Measurements from ENCODE around the gene CBLN3. TPM values are rescaled to one million over a fixed set of nuclear protein-coding genes. Genes with fewer than 3 reads are reported as not detected.

Gene CBLN3
- total RNA-seq, 1 donor from 2014 or later: 5.5 TPM

DNA sequence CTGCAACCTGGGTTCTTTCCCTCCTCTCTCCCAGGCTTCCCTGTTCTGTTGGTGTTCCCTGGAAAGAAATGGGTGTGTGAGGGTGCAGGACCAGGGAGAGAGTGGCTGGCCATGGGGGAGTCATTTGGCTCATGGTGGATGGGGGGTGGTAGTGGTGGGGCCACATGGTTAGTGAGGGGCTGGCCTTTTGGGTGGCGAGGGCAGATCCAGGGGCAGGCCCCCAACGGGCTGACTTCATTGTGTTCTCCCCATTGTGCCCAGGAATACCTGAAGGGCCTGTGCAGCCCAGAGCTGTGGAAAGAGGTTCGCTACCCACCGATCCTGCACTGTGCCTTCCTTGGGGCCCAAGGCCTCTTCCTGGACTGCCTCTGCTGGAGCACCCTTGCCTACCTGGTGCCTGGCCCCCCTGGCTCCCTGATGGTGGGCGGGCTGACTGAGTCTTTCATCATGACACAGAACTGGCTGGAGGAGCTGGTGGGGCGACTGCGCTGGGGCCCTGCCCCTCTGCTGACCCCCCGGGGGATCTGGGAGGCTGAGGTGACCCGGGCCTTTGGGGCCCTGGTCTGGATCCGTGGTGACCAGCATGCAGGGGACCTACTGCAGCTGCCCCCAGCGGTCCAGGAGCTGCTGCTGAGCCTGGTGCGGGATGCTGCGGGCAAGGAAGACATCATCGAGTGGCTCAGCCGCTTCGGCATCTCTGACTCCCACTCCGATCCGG lies 21.7 kb downstream of the CBLN3 start:
- intact Hi-C loops (cut with micrococcal nuclease): no loop called here

GRCh38 chr14:24406416-24406815 lies 23.1 kb downstream of the CBLN3 start:
- intact Hi-C loops (cut with micrococcal nuclease): no loop called here

GRCh38 chr14:24404814-24405213 lies 24.7 kb downstream of the CBLN3 start:
- intact Hi-C loops (cut with micrococcal nuclease): no loop called here

- intact Hi-C loops (cut with micrococcal nuclease): no loop called here
These were observed 26.0 kb downstream of the CBLN3 start for GRCh38 chr14:24403294-24403998.

- intact Hi-C loops (cut with micrococcal nuclease): no loop called here
These were observed 27.4 kb downstream of the CBLN3 start for GRCh38 chr14:24401810-24402702.

DNA sequence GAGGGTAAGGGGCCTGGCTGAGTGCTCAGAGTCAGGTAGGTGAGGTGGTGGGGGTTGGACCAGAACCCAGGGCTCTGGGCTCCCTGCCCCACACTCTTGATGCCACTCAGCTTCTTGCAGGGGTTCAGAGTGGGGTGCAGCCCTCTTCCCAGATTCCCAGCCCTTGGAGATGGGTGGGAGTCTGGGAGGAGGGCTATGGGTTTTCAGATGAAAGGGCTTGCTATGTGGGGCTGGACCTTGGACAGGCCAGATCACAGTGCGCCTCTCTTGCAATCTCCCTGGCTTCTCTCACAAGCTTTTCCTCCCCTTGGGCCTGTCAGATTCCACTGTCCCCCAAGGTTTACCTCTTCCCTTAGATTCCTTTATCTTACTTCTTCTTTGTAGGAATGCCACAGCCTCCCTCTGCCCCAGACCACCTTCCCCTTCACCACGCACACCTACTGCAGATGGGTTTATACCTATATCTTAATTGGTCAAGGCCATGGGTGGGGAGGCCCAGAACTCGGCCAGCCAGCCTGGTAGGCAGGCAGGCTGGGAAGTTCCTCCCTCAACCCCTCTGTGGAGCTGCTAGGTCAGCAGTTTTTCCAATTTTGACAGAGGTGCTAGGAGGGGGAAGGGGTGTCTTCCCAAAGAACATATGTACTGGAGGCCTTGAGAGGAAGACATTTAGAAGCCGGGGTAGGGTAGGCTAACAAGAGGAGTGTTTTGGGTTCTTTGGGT lies 29.3 kb downstream of the CBLN3 start:
- intact Hi-C loops (cut with micrococcal nuclease): no loop called here

DNA sequence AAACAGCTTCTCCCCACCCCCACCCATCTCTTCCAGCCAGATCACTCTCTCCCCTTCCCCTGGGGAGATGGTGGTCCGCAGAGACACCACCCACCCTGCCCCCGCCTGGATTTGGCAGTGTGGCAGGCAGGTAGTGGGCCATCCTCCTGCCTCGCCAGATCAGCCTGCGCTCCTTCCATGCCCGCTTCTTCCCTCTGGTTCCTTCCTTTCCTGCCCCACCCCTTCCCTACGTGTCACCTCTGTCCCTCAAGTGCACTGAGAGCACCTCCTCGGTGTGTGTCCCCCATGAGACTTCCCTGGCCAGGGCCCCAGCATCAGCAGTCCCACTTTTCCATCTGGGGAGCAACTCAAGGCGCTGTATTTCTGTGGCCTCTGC lies 30.0 kb downstream of the CBLN3 start:
- intact Hi-C loops (cut with micrococcal nuclease): no loop called here

- intact Hi-C loops (cut with micrococcal nuclease): no loop called here
These were observed 30.6 kb downstream of the CBLN3 start, which contains the start of gene NYNRIN for GRCh38 chr14:24398653-24399446. Gene NYNRIN, plus strand, starts transcription at chr14:24399003. Its CDS starts 244 bp downstream, at chr14:24399247.

DNA sequence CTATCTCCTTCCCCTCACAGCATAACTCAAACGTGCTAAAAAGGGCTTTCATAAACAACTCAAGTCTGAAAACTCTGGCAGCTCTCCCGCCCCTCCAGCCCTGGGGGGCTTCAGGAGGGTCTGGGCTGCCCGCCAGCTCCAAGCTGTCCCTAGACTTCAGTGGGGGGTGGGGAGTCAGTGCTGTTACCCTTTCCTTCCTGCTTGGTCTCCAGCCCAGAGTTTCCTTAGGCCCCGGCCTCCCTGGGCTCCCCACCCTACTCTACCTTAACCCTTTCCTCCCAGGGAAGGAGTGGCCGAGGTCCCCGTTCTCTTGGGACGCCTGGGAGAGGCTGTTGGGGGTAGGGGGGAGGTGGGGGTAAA lies 31.2 kb downstream of the CBLN3 start:
- intact Hi-C loops (cut with micrococcal nuclease): no loop called here

DNA sequence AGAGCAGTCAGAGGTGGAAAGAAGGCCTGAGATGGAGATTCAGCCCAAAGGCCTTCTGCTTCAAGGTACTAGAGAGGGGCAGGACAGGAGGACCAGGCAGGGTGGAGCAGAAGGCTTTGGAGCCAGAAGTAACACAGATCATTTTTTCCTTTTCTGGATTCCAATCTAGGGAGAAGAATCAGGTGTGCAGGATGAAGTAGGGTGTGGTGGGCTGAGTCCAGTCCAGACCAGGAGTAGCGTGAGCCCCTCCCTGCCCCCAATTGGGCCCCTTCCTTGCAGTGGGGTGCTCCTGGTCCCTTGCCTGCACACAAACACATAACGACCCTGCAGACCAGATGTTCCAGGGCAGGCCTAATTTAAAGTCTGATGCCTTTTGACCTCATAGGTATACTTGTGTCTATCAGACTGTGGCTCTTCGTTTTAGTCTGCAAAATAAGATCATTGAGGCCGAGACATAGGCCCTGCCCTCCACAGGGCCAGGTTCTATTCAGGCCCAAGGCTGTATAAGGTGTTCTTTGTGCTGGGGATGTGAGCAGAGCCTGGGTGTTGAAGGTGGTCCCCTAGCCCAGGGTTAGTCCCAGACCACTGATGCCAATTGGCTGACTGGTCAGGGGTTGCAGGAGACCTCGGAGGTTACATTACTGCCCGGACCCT lies 31.7 kb downstream of the CBLN3 start:
- intact Hi-C loops (cut with micrococcal nuclease): no loop called here

DNA sequence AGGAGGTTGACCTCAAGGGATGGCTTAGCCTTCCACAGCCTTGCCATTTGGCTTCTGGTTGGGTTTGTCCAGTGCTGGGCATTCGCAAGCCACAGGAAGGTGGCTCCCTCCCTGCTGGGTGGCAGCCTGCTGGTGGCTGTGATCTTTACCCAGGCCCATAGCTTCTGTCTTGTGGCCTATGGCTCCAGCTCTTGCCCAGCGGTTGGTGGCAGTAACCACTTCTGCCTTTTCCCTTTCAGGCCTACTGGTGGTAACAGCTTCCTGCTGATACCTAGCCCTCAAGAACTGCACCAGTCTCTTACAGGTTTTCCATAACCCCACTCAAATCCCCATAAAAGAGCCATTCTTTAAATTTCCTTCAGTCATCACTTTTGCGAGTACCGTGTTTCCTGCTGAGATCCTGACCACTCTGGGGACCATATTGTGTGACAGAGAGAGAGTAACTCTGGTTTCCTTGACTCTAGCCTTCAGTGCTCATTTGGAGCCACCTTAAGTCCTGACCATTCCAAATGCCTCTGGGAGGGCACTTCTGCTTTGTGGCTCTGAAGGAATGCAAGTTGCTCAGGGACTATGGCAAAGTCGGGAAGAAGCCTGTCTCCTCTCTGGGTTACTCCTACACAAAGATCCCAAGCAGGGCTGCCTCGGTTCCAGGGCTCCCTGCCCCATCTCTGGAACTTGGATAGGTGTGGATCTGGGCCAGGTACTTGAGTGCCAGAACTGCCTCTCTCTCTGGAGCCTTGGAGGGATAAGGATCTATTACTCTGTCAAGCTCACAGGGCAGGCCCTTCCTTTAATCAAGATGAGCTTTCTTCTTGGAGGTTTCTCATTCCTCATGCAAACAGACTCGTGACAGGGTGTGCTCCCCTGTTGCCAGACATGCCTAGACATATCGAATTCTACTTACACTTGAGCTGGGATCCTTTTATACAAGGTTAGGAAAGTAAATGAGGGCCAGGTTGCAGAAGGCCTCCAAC lies 33.6 kb downstream of the CBLN3 start:
- intact Hi-C loops (cut with micrococcal nuclease): no loop called here

DNA sequence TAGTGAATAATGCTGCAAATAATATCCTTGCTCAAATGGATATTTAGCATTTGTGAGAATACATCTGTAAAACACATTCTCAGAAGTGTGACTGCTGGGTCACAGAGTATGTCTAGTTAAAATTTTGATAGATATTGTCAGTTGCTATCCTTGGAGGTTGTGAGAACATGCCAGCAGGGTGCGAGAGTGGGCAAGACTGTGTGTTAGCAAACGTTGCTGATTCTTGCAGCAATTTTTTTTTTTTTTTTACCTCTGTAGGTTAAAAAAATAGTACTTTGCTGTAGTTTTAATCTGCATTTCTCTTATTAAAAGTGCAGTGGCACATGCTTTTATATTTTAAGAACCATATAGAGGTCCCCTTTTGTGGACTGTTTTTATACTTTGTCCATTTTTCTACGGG lies 35.2 kb downstream of the CBLN3 start:
- intact Hi-C loops (cut with micrococcal nuclease): no loop called here

DNA sequence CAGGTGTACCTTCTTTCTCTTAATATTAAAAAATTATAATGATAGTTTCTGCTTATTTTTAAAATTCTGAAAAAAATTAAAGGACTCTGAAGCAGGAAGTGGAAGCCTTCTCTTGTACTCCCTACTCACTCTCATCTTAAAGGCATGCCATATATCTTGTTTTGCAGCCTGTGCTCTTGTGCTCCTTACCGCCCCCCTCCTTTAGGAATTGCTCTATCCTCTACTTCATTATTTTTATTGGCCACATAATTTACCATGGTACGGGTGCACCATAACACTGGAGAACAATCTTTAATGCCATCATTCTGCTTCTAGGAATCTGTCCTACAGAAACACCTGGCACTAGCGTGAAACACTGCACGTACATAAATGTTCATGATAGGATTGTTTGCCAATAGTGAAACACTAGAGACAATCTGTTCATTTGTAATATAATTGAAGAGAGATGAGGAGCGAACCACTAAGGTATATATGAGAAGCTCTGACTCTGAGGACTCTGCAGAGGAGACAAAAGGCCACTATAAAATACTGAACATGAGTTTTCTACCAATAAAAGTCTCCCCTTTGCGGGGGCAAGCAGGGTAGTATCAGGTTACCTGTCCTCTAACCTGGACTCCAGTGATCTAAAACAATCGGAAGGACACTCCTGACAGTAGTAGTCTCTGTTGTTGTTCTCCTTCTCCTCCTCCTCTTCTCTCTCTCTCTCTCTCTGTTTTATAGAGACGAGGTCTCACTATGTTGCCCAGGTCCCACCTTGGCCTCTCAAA lies 37.0 kb downstream of the CBLN3 start:
- intact Hi-C loops (cut with micrococcal nuclease): no loop called here

- intact Hi-C loops (cut with micrococcal nuclease): no loop called here
These were observed 38.6 kb downstream of the CBLN3 start for GRCh38 chr14:24390701-24391468.

DNA sequence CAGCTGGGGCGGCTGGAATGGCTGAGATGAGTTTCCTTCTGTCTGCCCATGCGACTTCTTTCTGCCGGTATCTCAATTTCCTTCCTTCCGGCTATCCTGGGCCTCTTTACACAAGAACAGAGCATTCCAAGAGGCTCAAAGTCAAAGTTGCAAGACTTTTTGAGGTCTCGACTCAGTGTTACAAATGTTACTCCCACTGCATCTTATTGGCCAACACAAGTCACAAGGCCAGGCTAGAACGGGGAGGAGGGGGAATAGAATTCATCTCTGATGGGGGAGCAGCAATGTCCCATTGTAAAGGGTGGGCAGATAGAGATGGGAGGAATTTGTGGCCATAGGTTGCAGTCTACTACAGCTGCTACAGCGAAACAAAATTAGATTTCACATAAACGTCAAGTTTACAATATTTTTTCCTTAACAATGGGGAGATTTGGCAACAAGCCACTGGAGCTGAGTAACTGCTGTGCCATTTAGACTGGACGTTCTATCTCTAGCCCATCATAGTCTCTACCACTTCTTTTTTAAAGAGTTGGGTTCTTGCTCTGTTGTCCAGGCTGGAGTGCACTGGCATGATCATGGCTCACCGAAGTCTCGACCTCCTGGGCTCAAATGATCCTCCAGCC lies 40.1 kb downstream of the CBLN3 start:
- intact Hi-C loops (cut with micrococcal nuclease): no loop called here

DNA sequence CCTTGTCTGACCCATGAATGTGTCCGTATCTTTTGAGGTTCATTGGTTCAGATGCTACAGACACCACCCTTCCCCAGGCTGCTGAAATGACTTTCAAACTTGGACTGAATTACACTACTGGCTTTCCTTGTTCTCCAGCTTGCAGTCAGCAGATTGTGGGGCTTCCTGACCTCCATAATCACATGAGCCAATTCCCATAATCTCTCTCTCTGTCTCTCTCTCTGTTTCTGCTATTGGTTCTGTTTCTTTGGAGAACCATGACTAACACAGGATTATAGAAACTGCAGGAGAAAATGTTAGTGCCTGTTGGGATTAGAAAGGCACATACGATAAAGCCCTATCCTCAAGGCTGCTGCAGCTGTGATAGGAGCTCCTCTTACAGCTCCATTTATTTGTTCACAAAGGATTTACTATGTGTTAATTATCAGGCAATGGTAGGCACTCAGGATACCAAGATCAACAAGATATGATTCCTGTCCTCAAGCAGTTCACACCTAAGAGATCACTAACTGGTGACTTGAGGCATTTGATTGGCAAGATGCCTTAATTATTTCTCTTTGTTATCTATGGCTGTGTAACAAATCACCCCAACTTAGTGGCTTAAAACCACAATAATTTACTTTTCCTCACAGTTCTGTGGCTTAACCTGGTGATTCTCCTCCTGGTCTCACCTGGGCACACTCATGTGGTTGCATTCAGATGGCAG lies 40.8 kb downstream of the CBLN3 start:
- intact Hi-C loops (cut with micrococcal nuclease): no loop called here
